Measurements from ENCODE around the gene PRPF38B.
"Not testable (repeated sequence)": the region's sequence is repeated elsewhere in the genome, so short reads cannot be mapped to it uniquely, and the experiment has no call there.

PRPF38B gene

GRCh38 chr1:108691942-108692723, at the start of gene PRPF38B:
Gene PRPF38B (plus strand): TSS chr1:108692310. CDS start chr1:108692592, 282 bp downstream.
- peak; percentile 82 for DNase-seq

GRCh38 chr1:108643492-108644335, 48.4 kb upstream of the PRPF38B start:
- DNase-seq = peak; percentile 65

- DNase-seq = no peak
These were observed 47.1 kb upstream of the PRPF38B start for GRCh38 chr1:108644984-108645383.

GRCh38 chr1:108645564-108646184, 46.4 kb upstream of the PRPF38B start:
- no peak for DNase-seq

GRCh38 chr1:108646265-108646647, 45.9 kb upstream of the PRPF38B start:
- no peak for DNase-seq

- DNase-seq = peak; percentile 100
These were observed 45.4 kb upstream of the PRPF38B start for GRCh38 chr1:108646648-108647269.

GRCh38 chr1:108653431-108654105, 38.5 kb upstream of the PRPF38B start:
- no peak for DNase-seq

- DNase-seq = no peak
These were observed 34.6 kb upstream of the PRPF38B start for GRCh38 chr1:108657356-108658080.

GRCh38 chr1:108661030-108661609, 31.0 kb upstream of the PRPF38B start, which contains the start of gene HENMT1:
Gene HENMT1 (minus strand): TSS chr1:108661093. CDS start chr1:108659884, 1,209 bp downstream.
- peak; percentile 67 for DNase-seq

GRCh38 chr1:108663074-108663473, 29.0 kb upstream of the PRPF38B start:
- DNase-seq = no peak

GRCh38 chr1:108664481-108664880, 27.6 kb upstream of the PRPF38B start:
- no peak for DNase-seq

- no peak for DNase-seq
These were observed 27.0 kb upstream of the PRPF38B start for GRCh38 chr1:108665067-108665466.

- DNase-seq = no peak
These were observed 26.3 kb upstream of the PRPF38B start for GRCh38 chr1:108665771-108666170.

GRCh38 chr1:108667422-108667821, 24.7 kb upstream of the PRPF38B start:
- DNase-seq = not testable (repeated sequence)

GRCh38 chr1:108668777-108669176, 23.3 kb upstream of the PRPF38B start:
- no peak for DNase-seq

GRCh38 chr1:108669679-108670078, 22.4 kb upstream of the PRPF38B start:
- DNase-seq = no peak

GRCh38 chr1:108670131-108670773, 21.9 kb upstream of the PRPF38B start:
- no peak for DNase-seq

GRCh38 chr1:108671143-108671542, 21.0 kb upstream of the PRPF38B start:
- no peak for DNase-seq

GRCh38 chr1:108678706-108679105, 13.4 kb upstream of the PRPF38B start:
- no peak for DNase-seq

- DNase-seq = no peak
These were observed 12.4 kb upstream of the PRPF38B start for GRCh38 chr1:108679586-108680213.
